ENCODE data around the gene EDEM3. TPM values are rescaled to one million over a fixed set of nuclear protein-coding genes. Genes with fewer than 3 reads are reported as not detected.

EDEM3 gene
- total RNA-seq, 1 experiment from 2014 or later: 10.6 TPM

- TF ChIP-seq ZNF512 (CRISPR knock-in tag; IDR thresholded peaks at IDR 0.05; ENCODE audit: borderline replicate concordance) (no peak), E2F5 (CRISPR knock-in tag; IDR thresholded peaks at IDR 0.05) (no peak), NFATC4 (CRISPR knock-in tag; IDR thresholded peaks at IDR 0.05) (no peak), EMX1 (CRISPR knock-in tag; IDR thresholded peaks at IDR 0.05) (no peak), FOXP4 (CRISPR knock-in tag; IDR thresholded peaks at IDR 0.05) (no peak), SOX15 (CRISPR knock-in tag; IDR thresholded peaks at IDR 0.05) (no peak), ZNF219 (CRISPR knock-in tag; IDR thresholded peaks at IDR 0.05; ENCODE audit: borderline replicate concordance) (no peak)
These were observed 19.7 kb downstream of the EDEM3 start (continued) for GRCh38 chr1:184734980-184735379.

GRCh38 chr1:184724843-184725242, 29.8 kb downstream of the EDEM3 start:
- POLR2A ChIA-PET: no interaction called here
- H3K4me3 Mint-ChIP-seq: no peak overlapping the region
- TF ChIP-seq SMAD4 (CRISPR knock-in tag; IDR thresholded peaks at IDR 0.05) (no peak), AR (CRISPR knock-in tag; IDR thresholded peaks at IDR 0.05) (no peak), PREB (CRISPR knock-in tag; IDR thresholded peaks at IDR 0.05; ENCODE audit: borderline replicate concordance) (no peak), ZNF263 (CRISPR knock-in tag; IDR thresholded peaks at IDR 0.05; ENCODE audit: low read depth) (no peak), NFE2L1 (CRISPR knock-in tag; IDR thresholded peaks at IDR 0.05) (no peak), E2F5 (CRISPR knock-in tag; IDR thresholded peaks at IDR 0.05) (no peak), ZNF532 (CRISPR knock-in tag; IDR thresholded peaks at IDR 0.05; ENCODE audit: borderline replicate concordance) (no peak), OVOL2 (CRISPR knock-in tag; IDR thresholded peaks at IDR 0.05; ENCODE audit: borderline replicate concordance) (no peak), ZNF396 (CRISPR knock-in tag; IDR thresholded peaks at IDR 0.05; ENCODE audit: borderline replicate concordance) (no peak), SOX15 (CRISPR knock-in tag; IDR thresholded peaks at IDR 0.05) (no peak), CBFB (CRISPR knock-in tag; IDR thresholded peaks at IDR 0.05; ENCODE audit: low read depth) (no peak), NR2C2 (CRISPR knock-in tag; IDR thresholded peaks at IDR 0.05) (no peak), JAZF1 (CRISPR knock-in tag; IDR thresholded peaks at IDR 0.05) (no peak), ZNF317 (CRISPR knock-in tag; IDR thresholded peaks at IDR 0.05; ENCODE audit: borderline replicate concordance, low read depth) (no peak)

More at GRCh38 chr1:184724843-184725242, 29.8 kb downstream of the EDEM3 start:
- DNase-seq (ENCODE audit: low spot score): no peak
- H3K27ac Mint-ChIP-seq: no peak overlapping the region
- no peak for ATAC-seq
- H3K9me3 Mint-ChIP-seq: no peaks in the 10 kb centered on the region
- H3K27me3 Mint-ChIP-seq (ENCODE audit: low read depth): no peaks in the 10 kb centered on the region
- no peaks in the 10 kb centered on the region for H3K36me3 Mint-ChIP-seq
- CTCF ChIA-PET: no interaction called here
- no peaks in the 10 kb centered on the region for H3K4me1 Mint-ChIP-seq
